ENCODE measurements around the gene EME1. TPM values are rescaled to one million over a fixed set of nuclear protein-coding genes. Genes with fewer than 3 reads are reported as not detected.
A peak's percentile ranks its signal among the peaks of the same experiment; 100 is the strongest.

EME1 gene
- total and polyA plus RNA-seq, 2 of the 4 experiments (the other 2 are of a cell fraction) = 9.1 to 9.4 TPM

DNA sequence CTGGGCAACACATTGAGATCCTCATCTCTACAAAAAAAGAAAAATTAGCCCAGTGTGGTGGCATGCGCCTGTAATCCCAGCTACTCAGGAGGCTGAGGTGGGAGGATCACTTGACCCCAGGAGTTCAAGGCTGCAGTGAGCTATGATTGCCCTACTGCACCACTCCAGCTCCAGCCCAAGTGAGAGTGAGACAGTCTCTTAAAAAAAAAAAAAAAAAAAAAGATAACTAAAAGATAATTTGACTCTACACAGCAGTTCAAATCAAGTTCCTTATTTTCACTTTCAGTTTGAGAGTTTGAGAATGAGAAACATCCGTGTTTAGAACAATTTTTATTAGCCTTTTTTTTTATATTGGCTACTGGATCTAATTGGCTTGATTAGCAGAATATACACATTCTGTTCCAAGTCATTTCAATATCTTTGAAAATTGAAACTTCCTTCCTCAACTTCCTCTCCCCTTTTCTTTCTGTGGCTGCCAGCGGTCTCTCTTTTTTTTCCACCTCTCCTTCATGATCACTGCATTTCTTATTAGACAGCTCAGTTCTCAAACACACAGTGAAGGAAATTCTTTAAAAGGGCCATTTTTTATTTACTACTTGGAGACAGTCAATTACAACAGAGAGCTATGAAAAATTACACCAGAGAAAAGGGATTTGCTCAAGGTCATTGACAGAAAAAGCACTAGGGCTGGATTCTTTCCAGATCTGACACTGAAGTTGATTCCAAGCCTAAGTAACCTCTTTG lies 48.5 kb downstream of the EME1 start:
- H3K79me1 ChIP-seq (ENCODE audit: low read depth in 1 of 2, low read length in 2 of 2) = peaks cover 8 to 23% of the 10 kb centered on the region in 2 experiments; a peak in 3 of 4 replicates
- H4K5ac ChIP-seq (ENCODE audit: low read depth, low read length) = peak overlapping the region; percentile 75
- H4K20me1 ChIP-seq (ENCODE audit: insufficient read depth, low read length) = no peaks in the 10 kb centered on the region
- peak overlapping the region; percentile 82; the same call in 1 of the 2 replicates for H3K14ac ChIP-seq (replicated peaks; ENCODE audit: low read depth, low read length)
- DNase-seq = no peak
- H4K91ac ChIP-seq (ENCODE audit: insufficient read depth, low read depth, low read length) = no peak overlapping the region
- H2AK9ac ChIP-seq (replicated peaks; ENCODE audit: low read depth, low read length, poor library complexity) = no peak overlapping the region
- no CpG with 5 or more reads among the region's 3 CpGs for WGBS, 2 experiments (ENCODE audit: extremely low coverage in 2 of 2, insufficient read length in 1 of 2)
- H3K36me3 ChIP-seq (ENCODE audit: control insufficient read depth, insufficient read depth, low read length) = no peaks in the 10 kb centered on the region
- peak overlapping the region; percentile 49; the same call in 1 of the 2 replicates for H2BK20ac ChIP-seq (ENCODE audit: low read depth, low read length)
- peaks cover 14% of the 10 kb centered on the region for H3K9me1 ChIP-seq (ENCODE audit: insufficient read depth, low read length)
- H2BK15ac ChIP-seq (ENCODE audit: low read depth, low read length) = no peak overlapping the region; the same call in 2 of the 3 replicates
- H2BK5ac ChIP-seq (ENCODE audit: low read depth, low read length, poor library complexity, severe bottlenecking) = peak overlapping the region; percentile 71
- in situ Hi-C loops (cut with MboI; ENCODE audit: low sequenced_read_pairs) = no loop called here
- H4K8ac ChIP-seq (ENCODE audit: low read depth in 2 of 2, low read length in 2 of 2) = peak overlapping the region; percentile 70 to 77; a peak in 3 of 4 replicates
- peak overlapping the region; percentile 52; the same call in 1 of the 2 replicates for H3K23ac ChIP-seq (ENCODE audit: low read depth, low read length)
- H3K4ac ChIP-seq (ENCODE audit: low read depth, low read length) = peak overlapping the region; percentile 45
- H3K56ac ChIP-seq (ENCODE audit: extremely low read depth, insufficient read depth, low read length) = no peak overlapping the region
- no peaks in the 10 kb centered on the region for H3K9me3 ChIP-seq (ENCODE audit: control insufficient read depth, insufficient read depth, low read length)
- peak overlapping the region; percentile 24 for H3K4me3 ChIP-seq (ENCODE audit: insufficient read depth, low read depth, low read length)
- ChIA-PET POLR2A (ENCODE audit: unreplicated experiment) (interaction anchor here (0.6 to 1.1 kb wide), 4 partner anchors 10 to 493 kb away, joined by 3 to 10 read pairs (median 6); partner anchors contain the start of gene LRRC59), CTCF (interaction anchor here (1.7 kb wide), 1 partner anchor 24 kb away, joined by 7 read pairs; the partner anchor contains the start of gene LRRC59)
- no peak overlapping the region for H2AK5ac ChIP-seq (ENCODE audit: low read depth, low read length)
- no TSS peak for BruUV-seq (replicated peaks)
- no peak for ATAC-seq (ENCODE audit: low read depth)
- peak overlapping the region; percentile 12; the same call in 1 of the 2 replicates for H3K27ac ChIP-seq (ENCODE audit: insufficient read depth, low read length)
- peak overlapping the region; percentile 88 for H3K4me2 ChIP-seq (ENCODE audit: low read depth, low read length)
- H3K4me1 ChIP-seq (ENCODE audit: control insufficient read depth, insufficient read depth, low read length) = peaks cover 22% of the 10 kb centered on the region
- H3K9ac ChIP-seq (ENCODE audit: low read depth, low read length) = peak overlapping the region; percentile 33
- dilution Hi-C loops (cut with HindIII; ENCODE audit: low sequenced_read_pairs, unreplicated experiment) = no loop called here
- peak overlapping the region; percentile 76 for H2AFZ ChIP-seq (replicated peaks; ENCODE audit: low read length, poor library complexity)
- peak overlapping the region; percentile 26; the same call in 1 of the 2 replicates for H2BK120ac ChIP-seq (ENCODE audit: low read depth, low read length)
- intact Hi-C loops (cut with micrococcal nuclease) = no loop called here
- H3K18ac ChIP-seq (ENCODE audit: low read depth, low read length) = 0 out of 2 replicates have a peak overlapping the region, but pooled peaks have one; percentile 25
- no peaks in the 10 kb centered on the region for H3K27me3 ChIP-seq (ENCODE audit: control insufficient read depth, insufficient read depth, low read length)
- TF ChIP-seq RCOR1 (IDR thresholded peaks at IDR 0.05; ENCODE audit: insufficient replicate concordance, low read length) = no peak
- TF ChIP-seq RFX5 (IDR thresholded peaks at IDR 0.05; ENCODE audit: low read depth, low read length) = no peak
- no peak for TF ChIP-seq MAZ (IDR thresholded peaks at IDR 0.05; ENCODE audit: borderline replicate concordance, low read depth, low read length)
- TF ChIP-seq, protein P1, sequence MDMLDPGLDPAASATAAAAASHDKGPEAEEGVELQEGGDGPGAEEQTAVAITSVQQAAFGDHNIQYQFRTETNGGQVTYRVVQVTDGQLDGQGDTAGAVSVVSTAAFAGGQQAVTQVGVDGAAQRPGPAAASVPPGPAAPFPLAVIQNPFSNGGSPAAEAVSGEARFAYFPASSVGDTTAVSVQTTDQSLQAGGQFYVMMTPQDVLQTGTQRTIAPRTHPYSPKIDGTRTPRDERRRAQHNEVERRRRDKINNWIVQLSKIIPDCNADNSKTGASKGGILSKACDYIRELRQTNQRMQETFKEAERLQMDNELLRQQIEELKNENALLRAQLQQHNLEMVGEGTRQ (IDR thresholded peaks at IDR 0.05; ENCODE audit: low read depth, low read length) = no peak
- TF ChIP-seq, protein P2, sequence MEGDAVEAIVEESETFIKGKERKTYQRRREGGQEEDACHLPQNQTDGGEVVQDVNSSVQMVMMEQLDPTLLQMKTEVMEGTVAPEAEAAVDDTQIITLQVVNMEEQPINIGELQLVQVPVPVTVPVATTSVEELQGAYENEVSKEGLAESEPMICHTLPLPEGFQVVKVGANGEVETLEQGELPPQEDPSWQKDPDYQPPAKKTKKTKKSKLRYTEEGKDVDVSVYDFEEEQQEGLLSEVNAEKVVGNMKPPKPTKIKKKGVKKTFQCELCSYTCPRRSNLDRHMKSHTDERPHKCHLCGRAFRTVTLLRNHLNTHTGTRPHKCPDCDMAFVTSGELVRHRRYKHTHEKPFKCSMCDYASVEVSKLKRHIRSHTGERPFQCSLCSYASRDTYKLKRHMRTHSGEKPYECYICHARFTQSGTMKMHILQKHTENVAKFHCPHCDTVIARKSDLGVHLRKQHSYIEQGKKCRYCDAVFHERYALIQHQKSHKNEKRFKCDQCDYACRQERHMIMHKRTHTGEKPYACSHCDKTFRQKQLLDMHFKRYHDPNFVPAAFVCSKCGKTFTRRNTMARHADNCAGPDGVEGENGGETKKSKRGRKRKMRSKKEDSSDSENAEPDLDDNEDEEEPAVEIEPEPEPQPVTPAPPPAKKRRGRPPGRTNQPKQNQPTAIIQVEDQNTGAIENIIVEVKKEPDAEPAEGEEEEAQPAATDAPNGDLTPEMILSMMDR (conservative IDR thresholded peaks at IDR 0.05; ENCODE audit: low read depth, low read length) = no peak
- no peak for TF ChIP-seq SMC3 (IDR thresholded peaks at IDR 0.05; ENCODE audit: low read depth, low read length)
- TF ChIP-seq MXI1 (IDR thresholded peaks at IDR 0.05; ENCODE audit: borderline replicate concordance, low read depth, low read length) = no peak
- no peak for TF ChIP-seq BHLHE40 (IDR thresholded peaks at IDR 0.05; ENCODE audit: low read depth, low read length)
- no peak for TF ChIP-seq NFE2L2 (IDR thresholded peaks at IDR 0.05; ENCODE audit: low read depth, low read length)
- TF ChIP-seq CEBPB (IDR thresholded peaks at IDR 0.05; ENCODE audit: low read depth, low read length) = no peak
- no peak for TF ChIP-seq MAFK (IDR thresholded peaks at IDR 0.05; ENCODE audit: low read depth, low read length)
- TF ChIP-seq RAD21 (IDR thresholded peaks at IDR 0.05; ENCODE audit: low read length) = no peak
- TF ChIP-seq, protein P3, sequence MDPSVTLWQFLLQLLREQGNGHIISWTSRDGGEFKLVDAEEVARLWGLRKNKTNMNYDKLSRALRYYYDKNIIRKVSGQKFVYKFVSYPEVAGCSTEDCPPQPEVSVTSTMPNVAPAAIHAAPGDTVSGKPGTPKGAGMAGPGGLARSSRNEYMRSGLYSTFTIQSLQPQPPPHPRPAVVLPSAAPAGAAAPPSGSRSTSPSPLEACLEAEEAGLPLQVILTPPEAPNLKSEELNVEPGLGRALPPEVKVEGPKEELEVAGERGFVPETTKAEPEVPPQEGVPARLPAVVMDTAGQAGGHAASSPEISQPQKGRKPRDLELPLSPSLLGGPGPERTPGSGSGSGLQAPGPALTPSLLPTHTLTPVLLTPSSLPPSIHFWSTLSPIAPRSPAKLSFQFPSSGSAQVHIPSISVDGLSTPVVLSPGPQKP (IDR thresholded peaks at IDR 0.05; ENCODE audit: borderline replicate concordance, low read depth, low read length) = no peak
